Trophoblast cell (in vitro differentiated cells and primary cell): ENCODE data around the gene RHOT2.
"Not testable (repeated sequence)": the region's sequence is repeated elsewhere in the genome, so short reads cannot be mapped to it uniquely, and the experiment has no call there.

Experiments
- DNase-seq, 2 donors: peaks; one replicate each; pipeline ENCODE4 v3.0.0-alpha.2; 2016
- H2AFZ ChIP-seq: 2 replicates; pipeline ENCODE4 v1.6.1; 2013; ENCODE audit warnings: low read length, moderate library complexity, mild to moderate bottlenecking; ENCODE audit not compliant: insufficient read depth, poor library complexity
- H2AK5ac ChIP-seq: 2 replicates; pipeline ENCODE4 v1.6.1; 2013; ENCODE audit warnings: mild to moderate bottlenecking, low read length
- H2BK120ac ChIP-seq: 2 replicates; pipeline ENCODE4 v1.6.1; 2013; ENCODE audit warnings: low read length, mild to moderate bottlenecking, moderate library complexity; ENCODE audit not compliant: insufficient read depth, poor library complexity
- H2BK12ac ChIP-seq: 2 replicates; pipeline ENCODE4 v1.6.1; 2013; ENCODE audit warnings: mild to moderate bottlenecking, low read length, moderate library complexity
- H2BK5ac ChIP-seq: 2 replicates; pipeline ENCODE4 v1.6.1; 2013; ENCODE audit warnings: low read length, low read depth, moderate library complexity, mild to moderate bottlenecking; ENCODE audit not compliant: poor library complexity
- H3K14ac ChIP-seq: 2 replicates; pipeline ENCODE4 v1.6.1; 2013; ENCODE audit warnings: mild to moderate bottlenecking, low read length
- H3K18ac ChIP-seq: 2 replicates; pipeline ENCODE4 v1.6.1; 2013; ENCODE audit warnings: mild to moderate bottlenecking, low read length
- H3K23ac ChIP-seq: 2 replicates; pipeline ENCODE4 v1.6.1; 2013; ENCODE audit warnings: low read length
- H3K27ac ChIP-seq: 2 replicates; pipeline ENCODE4 v1.5.1; 2013; ENCODE audit warnings: low read depth, mild to moderate bottlenecking, inconsistent platforms, low read length, moderate library complexity
- H3K27me3 ChIP-seq: 2 replicates; pipeline ENCODE4 v1.6.1; 2013; ENCODE audit warnings: inconsistent platforms, mild to moderate bottlenecking, low read length, moderate library complexity; ENCODE audit not compliant: insufficient read depth
- H3K36me3 ChIP-seq, 2 experiments: 1 replicate in 1 of 2; 2 replicates in 1 of 2; pipeline ENCODE4 v1.6.1; 2013; ENCODE audit warnings: low read length in 2 of 2, mild to moderate bottlenecking in 2 of 2, moderate library complexity in 1 of 2; ENCODE audit not compliant: insufficient read depth in 2 of 2, control insufficient read depth in 1 of 2
- H3K4ac ChIP-seq: 2 replicates; pipeline ENCODE4 v1.6.1; 2013; ENCODE audit warnings: low read depth, mild to moderate bottlenecking, low read length, moderate library complexity
- H3K4me1 ChIP-seq, 2 experiments: 1 replicate in 1 of 2; 2 replicates in 1 of 2; pipeline ENCODE4 v1.6.1; 2013; ENCODE audit warnings: low read length in 2 of 2, mild to moderate bottlenecking in 2 of 2, moderate library complexity in 1 of 2; ENCODE audit not compliant: insufficient read depth in 2 of 2, control insufficient read depth in 1 of 2
- H3K4me2 ChIP-seq: 2 replicates; pipeline ENCODE4 v1.6.1; 2013; ENCODE audit warnings: inconsistent platforms, mild to moderate bottlenecking, low read length, moderate library complexity
- H3K4me3 ChIP-seq: 2 replicates; pipeline ENCODE4 v1.5.1; 2013; ENCODE audit warnings: mild to moderate bottlenecking, low read depth, low read length, inconsistent platforms
- H3K79me1 ChIP-seq: one replicate; pipeline ENCODE4 v1.6.1; 2013; ENCODE audit warnings: low read length
- H3K79me2 ChIP-seq: 2 replicates; pipeline ENCODE4 v1.6.1; 2013; ENCODE audit warnings: low read length, mild to moderate bottlenecking; ENCODE audit not compliant: control insufficient read depth, insufficient read depth, poor library complexity
- H3K9ac ChIP-seq: 2 replicates; pipeline ENCODE4 v1.6.1; 2013; ENCODE audit warnings: mild to moderate bottlenecking, low read length
- H3K9me3 ChIP-seq: 2 replicates; pipeline ENCODE4 v1.6.1; 2013; ENCODE audit warnings: low read depth, mild to moderate bottlenecking, control low read depth, inconsistent platforms, low read length; ENCODE audit not compliant: insufficient read depth
- H4K12ac ChIP-seq: 2 replicates; pipeline ENCODE4 v1.6.1; 2013; ENCODE audit warnings: low read depth, mild to moderate bottlenecking, low read length, moderate library complexity
- H4K8ac ChIP-seq: 2 replicates; pipeline ENCODE4 v1.6.1; 2013; ENCODE audit warnings: low read depth, mild to moderate bottlenecking, low read length, moderate library complexity
- H4K91ac ChIP-seq: one replicate; pipeline ENCODE4 v1.6.1; 2013; ENCODE audit warnings: low read depth, mild to moderate bottlenecking, low read length, moderate library complexity
- WGBS: extraction: QIAGEN DNeasy Blood & Tissue Kit; methylation state at CpG from one replicate; pipeline ENCODE4 v1.1.7; 2013; ENCODE audit warnings: missing lambda C conversion rate; ENCODE audit not compliant: insufficient read length, insufficient coverage; ENCODE audit errors: extremely low coverage; 5-methylcytosine and 5-hydroxymethylcytosine counted together

Gene RHOT2

DNA sequence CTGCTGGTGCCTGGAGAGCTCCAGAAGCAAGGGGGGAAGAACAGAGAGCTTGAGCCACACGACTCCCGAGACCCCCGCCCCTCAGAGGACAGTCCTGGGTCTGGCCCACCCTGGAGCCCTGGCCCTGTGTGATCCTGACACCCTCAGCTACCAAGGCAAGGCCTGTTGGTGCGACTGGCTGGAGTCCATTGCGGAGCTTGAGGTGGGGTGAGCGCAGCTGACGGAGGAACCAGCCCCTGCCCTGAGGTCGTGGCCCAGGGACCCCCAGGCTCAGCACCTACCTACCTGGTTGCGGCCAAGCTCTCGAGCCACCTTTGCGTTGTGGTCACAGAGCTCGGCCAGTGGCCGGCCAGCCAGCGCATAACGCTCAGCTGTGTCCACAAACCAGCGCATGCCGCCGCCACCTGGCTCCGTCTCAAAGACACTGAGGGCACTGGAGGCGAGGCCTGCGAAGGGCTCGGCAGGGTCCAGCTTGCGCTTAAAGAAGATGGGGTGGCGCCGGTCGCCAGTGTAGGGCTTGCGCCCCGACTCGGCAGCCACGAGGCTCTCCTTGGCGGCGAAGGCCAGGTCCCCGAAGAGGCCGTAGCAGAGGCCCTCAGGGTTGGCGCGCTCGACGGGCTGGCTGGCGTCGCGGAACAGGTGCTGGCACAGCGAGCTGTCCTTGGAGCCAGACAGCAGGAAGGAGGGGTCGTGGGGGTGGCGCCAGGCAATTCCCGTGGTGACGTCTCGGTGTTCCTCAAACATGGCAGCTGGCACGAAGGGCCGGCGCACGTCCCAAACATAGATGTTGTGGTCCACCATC lies 18.7 kb downstream of the RHOT2 start:
- no peaks in the 10 kb centered on the region for H3K27me3 ChIP-seq

DNA sequence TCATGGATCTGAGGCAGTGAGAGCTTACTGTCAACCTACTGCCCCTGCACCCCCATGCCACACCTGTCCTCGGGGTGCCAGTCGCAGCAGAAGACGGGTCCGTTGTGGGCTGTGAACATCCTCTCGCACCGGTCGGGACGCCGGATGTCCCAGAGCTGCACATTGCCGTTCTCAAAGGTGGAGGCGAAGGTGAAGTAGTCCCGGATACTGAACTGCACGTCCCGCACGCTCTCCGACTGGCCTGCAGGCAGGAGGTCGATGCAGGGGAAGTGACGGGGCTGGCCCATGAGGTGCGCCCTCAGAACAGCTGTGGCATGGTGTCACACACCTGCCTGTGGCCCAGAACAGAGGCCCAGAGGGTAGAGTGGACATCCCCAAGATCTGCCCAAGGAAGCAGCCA lies 19.6 kb downstream of the RHOT2 start:
- no peak overlapping the region for H3K14ac ChIP-seq
- no peaks in the 10 kb centered on the region for H3K27me3 ChIP-seq
- no peak overlapping the region for H3K4me2 ChIP-seq
- H3K18ac ChIP-seq, result no peak overlapping the region
- H3K79me2 ChIP-seq, result peaks cover 8% of the 10 kb centered on the region
- no peak overlapping the region for H3K27ac ChIP-seq
- H2BK5ac ChIP-seq, result no peak overlapping the region
- no peak overlapping the region for H2BK12ac ChIP-seq
- H3K4me1 ChIP-seq, result peaks cover 17 to 26% of the 10 kb centered on the region in 2 experiments
- H4K91ac ChIP-seq, result no peak overlapping the region
- H4K8ac ChIP-seq, result no peak overlapping the region
- no CpG with 5 or more reads among the region's 19 CpGs for WGBS
- no peak overlapping the region for H3K4ac ChIP-seq
- DNase-seq, result no peak
- no peak overlapping the region for H2AFZ ChIP-seq
- no peak overlapping the region for H3K9ac ChIP-seq
- no peak overlapping the region for H2BK120ac ChIP-seq
- peaks cover 39% of the 10 kb centered on the region in 2 experiments for H3K36me3 ChIP-seq
- H4K12ac ChIP-seq, result no peak overlapping the region
- H3K79me1 ChIP-seq, result peaks cover 11% of the 10 kb centered on the region
- H2AK5ac ChIP-seq, result no peak overlapping the region
- peak overlapping the region; percentile 18 for H3K4me3 ChIP-seq
- no peak overlapping the region for H3K23ac ChIP-seq
- peaks cover 6% of the 10 kb centered on the region for H3K9me3 ChIP-seq

More for the DNA sequence above, 18.7 kb downstream of the RHOT2 start:
- no peak overlapping the region for H3K4me2 ChIP-seq
- H2BK5ac ChIP-seq, result no peak overlapping the region
- no peak overlapping the region for H2AFZ ChIP-seq
- H3K9me3 ChIP-seq, result peaks cover 6% of the 10 kb centered on the region
- WGBS, result no CpG with 5 or more reads among the region's 51 CpGs
- no peak overlapping the region for H4K12ac ChIP-seq
- H3K18ac ChIP-seq, result no peak overlapping the region
- H3K4ac ChIP-seq, result no peak overlapping the region
- no peak overlapping the region for H3K23ac ChIP-seq
- H3K4me3 ChIP-seq, result no peak overlapping the region
- no peak overlapping the region for H3K14ac ChIP-seq
- no peak overlapping the region for H4K91ac ChIP-seq
- H2BK12ac ChIP-seq, result no peak overlapping the region
- peaks cover 48% of the 10 kb centered on the region in 2 experiments for H3K36me3 ChIP-seq
- no peak overlapping the region for H3K27ac ChIP-seq
- no peak for DNase-seq
- no peak overlapping the region for H2BK120ac ChIP-seq
- H3K79me2 ChIP-seq, result peaks cover 9% of the 10 kb centered on the region
- no peak overlapping the region for H2AK5ac ChIP-seq
- H3K9ac ChIP-seq, result no peak overlapping the region
- peaks cover 11% of the 10 kb centered on the region for H3K79me1 ChIP-seq
- H3K4me1 ChIP-seq, result peaks cover 22 to 29% of the 10 kb centered on the region in 2 experiments
- H4K8ac ChIP-seq, result no peak overlapping the region

DNA sequence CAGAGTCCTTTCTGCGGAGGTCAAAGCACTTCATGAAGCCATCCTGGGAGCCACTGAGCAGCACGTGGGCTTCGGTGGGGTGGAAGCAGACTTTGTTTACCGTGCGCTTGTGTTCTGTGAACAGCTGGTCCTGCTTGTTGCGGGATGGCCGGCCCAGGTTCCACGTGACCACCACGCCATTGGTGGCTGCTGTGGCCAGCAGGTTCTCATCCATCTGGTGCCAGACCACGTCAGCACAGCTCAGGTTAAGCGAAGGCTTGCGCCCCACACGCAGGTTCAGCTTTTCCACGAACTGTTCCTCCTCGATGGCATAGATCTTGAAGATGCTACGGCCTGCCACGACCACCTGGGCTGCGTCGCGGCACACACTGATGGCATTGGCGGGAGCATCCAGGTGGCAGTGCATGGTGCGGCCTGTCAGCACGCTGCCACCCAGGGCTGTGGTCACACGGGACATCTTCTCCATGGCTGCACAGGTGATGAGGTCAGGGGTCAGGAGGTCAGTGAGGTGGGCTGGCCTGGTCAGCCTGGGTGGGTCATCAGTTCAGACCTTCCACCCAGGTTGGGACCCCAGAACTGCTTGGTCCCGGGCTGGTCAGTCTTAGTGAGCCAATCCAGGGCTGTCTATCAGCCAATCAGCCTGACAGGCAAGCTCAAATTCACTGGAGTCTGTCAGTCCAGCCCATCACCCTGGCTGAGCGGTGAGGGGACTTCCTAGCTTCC lies 21.4 kb downstream of the RHOT2 start:
- peak overlapping the region; percentile 82 for H3K4me2 ChIP-seq
- DNase-seq, result no peak
- no peak overlapping the region for H3K23ac ChIP-seq
- H2BK5ac ChIP-seq, result no peak overlapping the region
- H3K36me3 ChIP-seq, result peaks cover 29% of the 10 kb centered on the region in 2 experiments
- peaks cover 8% of the 10 kb centered on the region for H3K79me1 ChIP-seq
- peak overlapping the region; percentile 92 for H4K8ac ChIP-seq
- no peak overlapping the region for H2BK12ac ChIP-seq
- no peak overlapping the region for H3K4ac ChIP-seq
- peak overlapping the region; percentile 80 for H3K4me3 ChIP-seq
- H2AK5ac ChIP-seq, result peak overlapping the region; percentile 25
- H3K9me3 ChIP-seq, result peaks cover 7% of the 10 kb centered on the region
- H3K4me1 ChIP-seq, result peaks cover 11 to 17% of the 10 kb centered on the region in 2 experiments
- H3K27me3 ChIP-seq, result peaks cover 13% of the 10 kb centered on the region
- H4K12ac ChIP-seq, result peak overlapping the region; percentile 82
- H2AFZ ChIP-seq, result peak overlapping the region; percentile 24
- H3K14ac ChIP-seq, result peak overlapping the region; percentile 43
- H3K9ac ChIP-seq, result peak overlapping the region; percentile 83
- no CpG with 5 or more reads among the region's 26 CpGs for WGBS
- H3K79me2 ChIP-seq, result peaks cover 4% of the 10 kb centered on the region
- no peak overlapping the region for H2BK120ac ChIP-seq
- H3K18ac ChIP-seq, result peak overlapping the region; percentile 4
- no peak overlapping the region for H3K27ac ChIP-seq
- H4K91ac ChIP-seq, result peak overlapping the region; percentile 62

DNA sequence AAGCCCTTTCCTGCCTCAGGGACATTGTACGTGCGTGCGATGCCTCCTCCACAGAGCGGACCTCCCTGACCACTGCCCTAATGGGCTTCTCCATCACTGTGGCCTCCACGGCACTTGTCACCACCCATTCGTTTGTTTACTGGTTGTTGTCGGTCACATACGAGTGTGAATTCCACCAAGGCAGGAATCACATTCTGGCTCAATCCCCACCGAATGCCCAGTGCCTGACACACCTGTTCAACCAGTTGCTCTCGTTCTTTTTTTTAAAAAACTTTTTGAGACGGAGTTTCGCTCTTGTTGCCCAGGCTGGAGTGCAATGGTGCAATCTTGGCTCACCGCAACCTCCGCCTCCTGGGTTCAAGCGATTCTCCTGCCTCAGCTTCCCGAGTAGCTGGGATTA lies 23.3 kb downstream of the RHOT2 start:
- not testable (repeated sequence) for H3K23ac ChIP-seq, H3K14ac ChIP-seq, H3K27ac ChIP-seq, H2BK12ac ChIP-seq, H2BK120ac ChIP-seq, H3K79me1 ChIP-seq, H2BK5ac ChIP-seq, H3K18ac ChIP-seq, H3K4me3 ChIP-seq, H3K4ac ChIP-seq, H3K9ac ChIP-seq, H2AFZ ChIP-seq, H4K12ac ChIP-seq, H3K79me2 ChIP-seq, H3K4me2 ChIP-seq, H4K91ac ChIP-seq
- Histone ChIP-seq H3K9me3 (peaks cover 15% of the 10 kb centered on the region), H3K4me1 (peaks cover 11 to 21% of the 10 kb centered on the region in 2 experiments), H3K27me3 (peaks cover 31% of the 10 kb centered on the region), H2AK5ac (peak overlapping the region; percentile 23), H3K36me3 (peaks cover 15 to 17% of the 10 kb centered on the region in 2 experiments), H4K8ac (peak overlapping the region; percentile 92)
- no CpG with 5 or more reads among the region's 16 CpGs for WGBS
- DNase-seq, result peak; percentile 81 to 95
